Activated CD8-positive, alpha-beta T cell treated with anti-CD3 and anti-CD28 coated beads for 36 hours (primary cell): ENCODE results near the gene CACNA1B. TPM values are rescaled to one million over a fixed set of nuclear protein-coding genes. Genes with fewer than 3 reads are reported as not detected.

Source experiments
- ATAC-seq: fragments of 200-7000 bp; cut with Tn5 transposase; one replicate; pipeline ENCODE4 v1.10.0; 2021; ENCODE audit warnings: mild to moderate bottlenecking, moderate library complexity
- CTCF ChIA-PET: fragments of 350-600 bp; sonication (Branson Sonifier 250); formaldehyde crosslinking; loops from one replicate; lab custom pipeline; 2021; ENCODE audit warnings: antibody characterized with exemption; lab: Charles Lee
- POLR2A ChIA-PET: fragments of 350-600 bp; sonication (Branson Sonifier 250); formaldehyde crosslinking; loops from one replicate; lab custom pipeline; 2021; ENCODE audit warnings: antibody characterized with exemption; lab: Charles Lee
- DNase-seq: peaks from one replicate; pipeline ENCODE4 v3.0.0-alpha.2; 2020
- H3K27ac Mint-ChIP-seq: one replicate; pipeline ENCODE4 v1.8.0; 2021; ENCODE audit warnings: mild to moderate bottlenecking, mixed read lengths
- H3K27me3 Mint-ChIP-seq: one replicate; pipeline ENCODE4 v1.8.0; 2021; ENCODE audit warnings: mixed read lengths
- H3K36me3 Mint-ChIP-seq: one replicate; pipeline ENCODE4 v1.8.0; 2021; ENCODE audit warnings: low read depth, mixed read lengths
- H3K4me1 Mint-ChIP-seq: one replicate; pipeline ENCODE4 v1.8.0; 2021; ENCODE audit warnings: low read depth, mixed read lengths
- H3K4me3 Mint-ChIP-seq: one replicate; pipeline ENCODE4 v1.8.0; 2021; ENCODE audit warnings: mild to moderate bottlenecking, moderate library complexity, mixed read lengths
- H3K9me3 Mint-ChIP-seq: one replicate; pipeline ENCODE4 v1.8.0; 2021; ENCODE audit warnings: mixed read lengths
- intact Hi-C: fragments of 100-400 bp; cut with micrococcal nuclease; formaldehyde crosslinking; loops from one replicate; pipeline ENCODE4 v1.10.0; 2022
- total RNA-seq, 2 experiments: library from RNA; stranded (reverse); gene quantifications; one replicate each; pipeline ENCODE4 v1.2.3, GENCODE V29; 2021
- TF ChIP-seq, protein P1 (sequence below): fragments of 200-600 bp; IDR thresholded peaks from one replicate; pipeline ENCODE4 v1.8.0; 2022; ENCODE audit warnings: antibody characterized with exemption, mild to moderate bottlenecking

CACNA1B gene
- total RNA-seq, 2 experiments from 2014 or later = not detected

- DNase-seq (no peak), ATAC-seq (no peak)
- Mint-ChIP-seq H3K9me3 (peaks cover 4% of the 10 kb centered on the region), H3K27ac (no peak overlapping the region), H3K36me3 (no peaks in the 10 kb centered on the region), H3K4me3 (no peak overlapping the region), H3K4me1 (no peaks in the 10 kb centered on the region), H3K27me3 (peaks cover 8% of the 10 kb centered on the region)
- intact Hi-C loops = no loop called here
- POLR2A ChIA-PET = no interaction called here
- TF ChIP-seq, protein P1, sequence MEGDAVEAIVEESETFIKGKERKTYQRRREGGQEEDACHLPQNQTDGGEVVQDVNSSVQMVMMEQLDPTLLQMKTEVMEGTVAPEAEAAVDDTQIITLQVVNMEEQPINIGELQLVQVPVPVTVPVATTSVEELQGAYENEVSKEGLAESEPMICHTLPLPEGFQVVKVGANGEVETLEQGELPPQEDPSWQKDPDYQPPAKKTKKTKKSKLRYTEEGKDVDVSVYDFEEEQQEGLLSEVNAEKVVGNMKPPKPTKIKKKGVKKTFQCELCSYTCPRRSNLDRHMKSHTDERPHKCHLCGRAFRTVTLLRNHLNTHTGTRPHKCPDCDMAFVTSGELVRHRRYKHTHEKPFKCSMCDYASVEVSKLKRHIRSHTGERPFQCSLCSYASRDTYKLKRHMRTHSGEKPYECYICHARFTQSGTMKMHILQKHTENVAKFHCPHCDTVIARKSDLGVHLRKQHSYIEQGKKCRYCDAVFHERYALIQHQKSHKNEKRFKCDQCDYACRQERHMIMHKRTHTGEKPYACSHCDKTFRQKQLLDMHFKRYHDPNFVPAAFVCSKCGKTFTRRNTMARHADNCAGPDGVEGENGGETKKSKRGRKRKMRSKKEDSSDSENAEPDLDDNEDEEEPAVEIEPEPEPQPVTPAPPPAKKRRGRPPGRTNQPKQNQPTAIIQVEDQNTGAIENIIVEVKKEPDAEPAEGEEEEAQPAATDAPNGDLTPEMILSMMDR = no peak
- CTCF ChIA-PET = no interaction called here
These were observed 22.2 kb downstream of the CACNA1B start for GRCh38 chr9:137899551-137900360.

DNA sequence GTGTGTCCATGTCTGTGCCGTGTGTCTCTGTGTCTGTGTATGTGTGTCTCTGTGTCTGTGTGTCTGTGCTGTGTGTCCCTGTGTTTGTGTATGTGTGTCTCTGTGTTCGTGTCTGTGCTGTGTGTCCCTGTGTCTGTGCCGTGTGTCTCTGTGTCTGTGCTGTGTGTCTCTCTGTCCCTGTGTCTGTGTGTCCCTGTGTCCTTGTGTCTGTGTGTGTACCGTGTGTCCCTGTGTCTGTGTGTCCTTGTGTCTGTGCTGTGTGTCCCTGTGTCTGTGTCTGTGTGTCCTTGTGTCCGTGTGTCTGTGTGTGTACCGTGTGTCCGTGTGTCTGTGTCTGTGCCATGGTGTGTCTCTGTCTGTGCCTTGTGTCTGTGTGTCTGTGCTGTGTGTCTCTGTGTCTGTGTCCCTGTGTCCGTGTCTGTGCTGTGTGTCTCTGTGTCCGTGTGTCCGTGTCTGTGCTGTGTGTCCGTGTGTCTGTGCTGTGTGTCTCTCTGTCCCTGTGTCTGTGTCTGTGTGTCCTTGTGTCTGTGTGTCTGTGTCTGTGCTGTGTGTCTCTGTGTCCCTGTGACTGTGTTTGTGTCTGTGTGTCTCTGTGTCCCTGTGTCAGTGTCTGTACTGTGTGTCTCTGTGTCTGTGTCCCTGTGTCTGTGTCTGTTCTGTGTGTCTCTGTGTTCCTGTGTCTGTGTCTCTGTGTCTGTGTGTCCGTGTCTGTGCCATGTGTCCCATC lies 23.2 kb downstream of the CACNA1B start:
- peaks cover 4% of the 10 kb centered on the region for H3K9me3 Mint-ChIP-seq
- DNase-seq (no peak), ATAC-seq (no peak)
- ChIA-PET POLR2A (no interaction called here), CTCF (no interaction called here)
- peaks cover 8% of the 10 kb centered on the region for H3K27me3 Mint-ChIP-seq
- H3K36me3 Mint-ChIP-seq = no peaks in the 10 kb centered on the region
- intact Hi-C loops = no loop called here
- H3K4me1 Mint-ChIP-seq = no peaks in the 10 kb centered on the region
- TF ChIP-seq, protein P1 = no peak
- no peak overlapping the region for H3K27ac Mint-ChIP-seq
- no peak overlapping the region for H3K4me3 Mint-ChIP-seq

- TF ChIP-seq, protein P1 = no peak
- CTCF ChIA-PET = no interaction called here
- Mint-ChIP-seq H3K27ac (no peak overlapping the region), H3K9me3 (peaks cover 4% of the 10 kb centered on the region), H3K36me3 (no peaks in the 10 kb centered on the region), H3K27me3 (peaks cover 13% of the 10 kb centered on the region), H3K4me3 (no peak overlapping the region), H3K4me1 (no peaks in the 10 kb centered on the region)
- no peak for ATAC-seq
- POLR2A ChIA-PET = no interaction called here
- DNase-seq = no peak
- intact Hi-C loops = no loop called here
These were observed 25.1 kb downstream of the CACNA1B start for GRCh38 chr9:137902646-137903045.

GRCh38 chr9:137905740-137906139 lies 28.2 kb downstream of the CACNA1B start:
- Mint-ChIP-seq H3K9me3 (no peaks in the 10 kb centered on the region), H3K27ac (no peak overlapping the region), H3K4me1 (no peaks in the 10 kb centered on the region), H3K27me3 (peaks cover 15% of the 10 kb centered on the region), H3K4me3 (no peak overlapping the region), H3K36me3 (no peaks in the 10 kb centered on the region)
- DNase-seq (no peak), ATAC-seq (no peak)
- intact Hi-C loops = no loop called here
- ChIA-PET POLR2A (no interaction called here), CTCF (no interaction called here)
- TF ChIP-seq, protein P1 = no peak

DNA sequence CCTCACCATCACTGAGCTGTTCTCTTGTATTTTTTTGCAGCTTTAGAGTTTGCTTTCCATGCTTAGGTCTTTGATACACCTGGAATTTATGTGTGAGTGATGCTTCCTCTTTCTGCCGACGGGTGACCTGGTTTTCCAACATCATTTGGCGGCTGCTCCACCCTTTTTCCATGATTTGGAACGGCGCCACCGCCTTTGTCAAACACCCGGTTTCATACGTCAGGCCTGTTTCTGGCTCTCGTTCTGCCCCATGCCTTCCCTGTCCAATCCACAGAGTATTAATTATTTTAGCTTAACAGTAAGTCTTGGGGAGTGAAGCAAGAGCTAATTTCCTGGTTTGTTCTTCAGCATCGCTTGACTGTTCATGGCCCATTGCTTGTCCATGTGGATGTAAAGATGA lies 30.2 kb downstream of the CACNA1B start:
- no peak overlapping the region for H3K4me3 Mint-ChIP-seq

More for the DNA sequence above, 30.2 kb downstream of the CACNA1B start:
- ATAC-seq (no peak), DNase-seq (no peak)
- no peak overlapping the region for H3K27ac Mint-ChIP-seq
- POLR2A ChIA-PET = no interaction called here
- TF ChIP-seq, protein P1 = no peak
- peaks cover 10% of the 10 kb centered on the region for H3K27me3 Mint-ChIP-seq
- no peaks in the 10 kb centered on the region for H3K4me1 Mint-ChIP-seq
- H3K36me3 Mint-ChIP-seq = no peaks in the 10 kb centered on the region
- no peaks in the 10 kb centered on the region for H3K9me3 Mint-ChIP-seq
- CTCF ChIA-PET = interaction anchor here (0.9 kb wide), 1 partner anchor 11 kb away, joined by 3 read pairs; no protein-coding TSS in a partner anchor
- intact Hi-C loops = no loop called here
